C4-2B (cell line): ENCODE results near the gene CADM1.

Experiments used
- CTCF ChIP-seq: fragments of 450-650 bp; conservative IDR thresholded peaks from 2 replicates; pipeline ENCODE4 v1.5.1; 2017; ENCODE audit warnings: mild to moderate bottlenecking
- ZFX ChIP-seq: fragments of 450-650 bp; IDR thresholded peaks from 2 replicates; pipeline ENCODE4 v1.6.1; 2017

GRCh38 chr11:115188188-115188897 lies 315.9 kb downstream of the CADM1 start:
- TF ChIP-seq CTCF = no peak
- TF ChIP-seq ZFX = no peak
